Bronchial smooth muscle cell (primary cell): ENCODE measurements around the gene RAP1B. TPM values are rescaled to one million over a fixed set of nuclear protein-coding genes. Genes with fewer than 3 reads are reported as not detected.

Source experiments
- total RNA-seq: library from RNA; depleted of rRNA; stranded (reverse); fragments of >200 nt; gene quantifications from 2 replicates; pipeline ENCODE4 v1.2.1, GENCODE V29; 2014

The RAP1B gene
- 126 and 131 TPM in 2 replicates for total RNA-seq

GRCh38 chr12:68610370-68611093, at the start of gene RAP1B:
Gene RAP1B, plus strand, starts transcription at chr12:68610899. Its CDS starts 37,826 bp downstream, at chr12:68648725.

GRCh38 chr12:68686595-68687521, 76.2 kb downstream of the RAP1B start, which contains the start of gene NUP107:
Gene NUP107, plus strand, starts transcription at chr12:68686978. Its CDS starts 88 bp downstream, at chr12:68687066.

Other genes with a start within 250 kb of the RAP1B start
- 23.5 and 27.9 TPM in 2 replicates for gene NUP107, start 76.1 kb downstream of the RAP1B start, total RNA-seq
- 3.0 and 4.6 TPM in 2 replicates for gene SLC35E3, start 135.3 kb downstream of the RAP1B start, total RNA-seq
- 206 and 274 TPM in 2 replicates for gene MDM2, start 197.3 kb downstream of the RAP1B start, total RNA-seq